ENCODE data around the gene FRMD4A. TPM values are rescaled to one million over a fixed set of nuclear protein-coding genes. Genes with fewer than 3 reads are reported as not detected.

Gene FRMD4A
- total RNA-seq, 1 experiment from 2014 or later = 19.6 TPM

- H2BK120ac ChIP-seq (ENCODE audit: low read depth, low read length, poor library complexity, severe bottlenecking) = no peak overlapping the region
- no peaks in the 10 kb centered on the region for H3K9me3 ChIP-seq (ENCODE audit: control insufficient read depth, low read depth, low read length)
- no peak overlapping the region for H3K14ac ChIP-seq (ENCODE audit: insufficient read depth, low read length)
- H2BK20ac ChIP-seq (ENCODE audit: low read depth, low read length, poor library complexity, severe bottlenecking) = no peak overlapping the region
- no peak overlapping the region for H3K9ac ChIP-seq (ENCODE audit: extremely low read depth, insufficient read length, low read length)
- no peak for TF ChIP-seq CTCF (conservative IDR thresholded peaks at IDR 0.05)
- H3K4ac ChIP-seq (ENCODE audit: low read depth, low read length) = no peak overlapping the region
- no peaks in the 10 kb centered on the region for H4K20me1 ChIP-seq (ENCODE audit: control insufficient read depth, insufficient read depth, insufficient read length)
- no peaks in the 10 kb centered on the region for H3K27me3 ChIP-seq (ENCODE audit: insufficient read depth, low read length)
- no peaks in the 10 kb centered on the region; the same call in 1 of the 2 replicates for H3K27me3 Mint-ChIP-seq (ENCODE audit: low read depth)
- no peak overlapping the region for H4K91ac ChIP-seq (ENCODE audit: insufficient read length, low read depth, low read length)
- no peak overlapping the region for H3T11ph ChIP-seq (ENCODE audit: low read length)
- H3K23ac ChIP-seq (ENCODE audit: insufficient read length, low read depth, low read length) = no peak overlapping the region
- no peak overlapping the region for H3K4me3 Mint-ChIP-seq
- H3K23me2 ChIP-seq (ENCODE audit: insufficient read length, low read depth, low read length, poor library complexity, severe bottlenecking) = no peaks in the 10 kb centered on the region
- H3K79me2 ChIP-seq (ENCODE audit: insufficient read depth, low read length) = no peaks in the 10 kb centered on the region
- H3K79me1 ChIP-seq (ENCODE audit: insufficient read depth, low read depth, low read length, poor library complexity, severe bottlenecking) = no peaks in the 10 kb centered on the region
- H3K18ac ChIP-seq (ENCODE audit: insufficient read length, low read depth, low read length) = no peak overlapping the region
- no peaks in the 10 kb centered on the region for H3K36me3 Mint-ChIP-seq (ENCODE audit: insufficient read depth in 1 of 3, low read depth in 3 of 3)
- no peak overlapping the region for H4K8ac ChIP-seq (replicated peaks; ENCODE audit: insufficient read length, low read depth, low read length)
- no peak overlapping the region for H3K56ac ChIP-seq (ENCODE audit: insufficient read length, low read depth, low read length)
- no peak overlapping the region for H2BK15ac ChIP-seq (ENCODE audit: low read depth, low read length)
- H2AK5ac ChIP-seq (ENCODE audit: insufficient read length, low read length) = no peak overlapping the region
- H3K4me1 Mint-ChIP-seq = peaks cover 8 to 9% of the 10 kb centered on the region in 2 experiments
- no peak overlapping the region for H2BK12ac ChIP-seq (ENCODE audit: insufficient read length, low read depth, low read length)
- no peak overlapping the region for H3K27ac ChIP-seq (ENCODE audit: insufficient read length, low read depth, low read length)
- no peak overlapping the region for H2BK5ac ChIP-seq (ENCODE audit: insufficient read length, low read length)
- no peak for DNase-seq
- no peak overlapping the region for H4K5ac ChIP-seq (ENCODE audit: insufficient read length, low read depth, low read length)
- H3K4me2 ChIP-seq (ENCODE audit: insufficient read depth, insufficient read length, low read length) = no peak overlapping the region
- no peak overlapping the region; a peak in 2 of 7 replicates for H3K27ac Mint-ChIP-seq
- H3K4me1 ChIP-seq (ENCODE audit: insufficient read depth, low read length) = no peaks in the 10 kb centered on the region
- H3K9me3 Mint-ChIP-seq = no peaks in the 10 kb centered on the region
- H2AFZ ChIP-seq (ENCODE audit: low read length) = no peak overlapping the region
- WGBS (ENCODE audit: extremely low coverage, insufficient read length, low lambda C conversion rate) = no CpG with 5 or more reads among the region's 4 CpGs
These were observed 29.8 kb upstream of the FRMD4A start for GRCh38 chr10:14360515-14360914.

Data from H9 (cell line).